ENCODE measurements around the gene TMEM9.

Gene TMEM9

DNA sequence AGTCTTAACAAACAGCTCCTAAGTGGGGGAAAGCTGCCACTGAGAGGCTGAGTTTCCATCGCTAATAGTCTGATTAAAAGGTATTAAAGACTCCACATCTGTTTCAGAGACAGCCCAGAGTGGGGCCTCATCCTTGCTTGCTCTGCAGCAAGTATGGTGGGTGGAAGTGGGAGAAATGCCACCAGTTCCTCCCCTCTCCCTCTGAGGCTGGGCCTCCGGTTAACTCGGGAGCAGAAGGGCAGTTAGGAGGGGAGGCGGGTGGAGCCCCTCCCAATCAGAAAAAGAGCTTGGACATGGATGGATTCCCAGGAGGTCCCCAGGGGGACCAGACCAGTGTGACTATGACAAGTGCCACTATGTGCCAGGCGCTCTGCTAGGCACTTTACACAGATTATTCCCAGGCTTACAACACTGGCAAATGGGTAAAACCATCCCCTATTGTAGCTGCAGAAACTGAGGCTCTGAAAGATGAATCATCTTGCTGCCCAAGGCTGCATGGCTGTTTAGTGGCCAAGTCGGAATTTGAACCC lies 15.9 kb downstream of the TMEM9 start:
- 94 to 96% methylated on average over 3 to 5 of the region's 6 CpGs for WGBS, 2 experiments (ENCODE audit: insufficient coverage in 2 of 2)

GRCh38 chr1:201137579-201138310 lies 16.5 kb downstream of the TMEM9 start:
- H3K9me3 ChIP-seq (ENCODE audit: control insufficient read depth, low read length), result no peaks in the 10 kb centered on the region
- H3K4me3 ChIP-seq (ENCODE audit: extremely low read depth, insufficient read depth, low read length, poor library complexity, severe bottlenecking), result no peak overlapping the region
- no peak overlapping the region for H3K27ac ChIP-seq (ENCODE audit: low read depth, low read length, severe bottlenecking)
- WGBS, 2 experiments (ENCODE audit: insufficient coverage in 2 of 2), result 92 to 100% methylated on average over 3 to 4 of the region's 6 CpGs
- peaks cover 23% of the 10 kb centered on the region for H3K4me1 ChIP-seq (ENCODE audit: control insufficient read depth, insufficient read depth, low read length, poor library complexity, severe bottlenecking)
- H3K36me3 ChIP-seq (ENCODE audit: control insufficient read depth, insufficient read depth, low read length), result peaks cover 77% of the 10 kb centered on the region

More for the DNA sequence above, 15.9 kb downstream of the TMEM9 start:
- Histone ChIP-seq H3K4me1 (ENCODE audit: control insufficient read depth, insufficient read depth, low read length, poor library complexity, severe bottlenecking) (peaks cover 23% of the 10 kb centered on the region), H3K9me3 (ENCODE audit: control insufficient read depth, low read length) (no peaks in the 10 kb centered on the region), H3K4me3 (ENCODE audit: extremely low read depth, insufficient read depth, low read length, poor library complexity, severe bottlenecking) (no peak overlapping the region), H3K27ac (ENCODE audit: low read depth, low read length, severe bottlenecking) (no peak overlapping the region), H3K36me3 (ENCODE audit: control insufficient read depth, insufficient read depth, low read length) (peaks cover 81% of the 10 kb centered on the region)

GRCh38 chr1:201137024-201137392 lies 17.3 kb downstream of the TMEM9 start:
- H3K27ac ChIP-seq (ENCODE audit: low read depth, low read length, severe bottlenecking), result no peak overlapping the region
- peaks cover 23% of the 10 kb centered on the region for H3K4me1 ChIP-seq (ENCODE audit: control insufficient read depth, insufficient read depth, low read length, poor library complexity, severe bottlenecking)
- 97 to 98% methylated on average over 7 of the region's 7 CpGs for WGBS, 2 experiments (ENCODE audit: insufficient coverage in 2 of 2)

DNA sequence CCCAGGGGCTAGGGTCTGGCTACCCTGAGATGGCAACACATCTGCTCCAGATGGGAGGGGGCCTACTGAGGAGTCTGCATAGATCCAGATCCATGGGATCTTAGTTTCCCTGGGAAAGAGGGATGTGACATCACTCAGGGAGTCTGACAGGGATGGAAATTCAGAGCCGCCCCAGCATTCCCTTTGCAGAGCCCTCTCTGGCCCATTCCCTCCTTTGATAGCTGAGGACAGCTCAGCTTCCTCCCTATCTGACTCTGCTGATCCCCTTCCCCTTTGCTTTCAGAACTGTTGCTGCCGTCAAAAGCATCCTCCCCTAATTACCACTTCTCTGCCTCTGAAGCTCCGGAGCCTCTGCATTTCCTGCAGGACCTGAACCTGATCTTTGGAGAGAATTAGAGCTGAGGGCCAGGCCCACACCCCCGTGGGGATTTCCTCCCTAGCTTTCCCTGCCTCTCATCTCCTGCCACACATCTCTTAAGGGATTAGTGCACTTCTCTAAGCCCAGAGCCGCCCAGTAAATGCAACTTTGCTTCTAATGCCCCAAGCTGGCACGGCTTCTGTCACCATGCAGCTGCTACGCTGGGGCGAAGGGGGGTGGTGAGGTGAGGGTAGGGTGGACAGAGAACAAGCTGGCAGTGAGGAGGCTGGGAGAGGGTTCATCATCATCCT lies 17.8 kb downstream of the TMEM9 start:
- Histone ChIP-seq H3K27ac (ENCODE audit: low read depth, low read length, severe bottlenecking) (peak overlapping the region; percentile 10), H3K9me3 (ENCODE audit: control insufficient read depth, low read length) (no peaks in the 10 kb centered on the region), H3K36me3 (ENCODE audit: control insufficient read depth, insufficient read depth, low read length) (peaks cover 66% of the 10 kb centered on the region), H3K4me3 (ENCODE audit: extremely low read depth, insufficient read depth, low read length, poor library complexity, severe bottlenecking) (no peak overlapping the region), H3K4me1 (ENCODE audit: control insufficient read depth, insufficient read depth, low read length, poor library complexity, severe bottlenecking) (peaks cover 23% of the 10 kb centered on the region)
- WGBS, 2 experiments (ENCODE audit: insufficient coverage in 2 of 2), result 96% methylated on average over 7 to 8 of the region's 8 CpGs

More at GRCh38 chr1:201137024-201137392, 17.3 kb downstream of the TMEM9 start:
- no peak overlapping the region for H3K4me3 ChIP-seq (ENCODE audit: extremely low read depth, insufficient read depth, low read length, poor library complexity, severe bottlenecking)
- H3K36me3 ChIP-seq (ENCODE audit: control insufficient read depth, insufficient read depth, low read length), result peaks cover 71% of the 10 kb centered on the region
- no peaks in the 10 kb centered on the region for H3K9me3 ChIP-seq (ENCODE audit: control insufficient read depth, low read length)

DNA sequence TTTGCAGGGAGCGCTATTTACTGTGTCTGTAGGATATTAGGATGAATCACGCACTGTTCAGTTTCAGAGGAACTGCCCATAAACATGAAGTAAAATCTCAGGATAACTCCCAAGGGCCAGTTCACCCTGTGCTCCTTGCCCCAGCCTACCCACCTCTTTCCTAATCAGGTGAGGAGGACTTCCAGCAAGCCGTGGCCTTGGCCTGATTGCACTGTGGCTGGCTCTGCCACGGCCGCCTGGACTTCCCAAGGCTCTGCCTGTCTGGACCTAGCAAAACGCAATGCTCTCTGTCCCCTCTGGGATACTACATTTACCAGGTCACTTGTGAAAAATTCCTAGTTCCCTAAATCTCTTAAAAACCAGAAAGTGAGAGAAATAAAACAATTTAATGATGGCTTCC lies 19.9 kb downstream of the TMEM9 start:
- 91 to 96% methylated on average over 5 to 6 of the region's 6 CpGs for WGBS, 2 experiments (ENCODE audit: insufficient coverage in 2 of 2)
- H3K4me3 ChIP-seq (ENCODE audit: extremely low read depth, insufficient read depth, low read length, poor library complexity, severe bottlenecking), result no peak overlapping the region
- no peaks in the 10 kb centered on the region for H3K9me3 ChIP-seq (ENCODE audit: control insufficient read depth, low read length)
- H3K36me3 ChIP-seq (ENCODE audit: control insufficient read depth, insufficient read depth, low read length), result peaks cover 47% of the 10 kb centered on the region
- no peak overlapping the region for H3K27ac ChIP-seq (ENCODE audit: low read depth, low read length, severe bottlenecking)
- peaks cover 16% of the 10 kb centered on the region for H3K4me1 ChIP-seq (ENCODE audit: control insufficient read depth, insufficient read depth, low read length, poor library complexity, severe bottlenecking)

DNA sequence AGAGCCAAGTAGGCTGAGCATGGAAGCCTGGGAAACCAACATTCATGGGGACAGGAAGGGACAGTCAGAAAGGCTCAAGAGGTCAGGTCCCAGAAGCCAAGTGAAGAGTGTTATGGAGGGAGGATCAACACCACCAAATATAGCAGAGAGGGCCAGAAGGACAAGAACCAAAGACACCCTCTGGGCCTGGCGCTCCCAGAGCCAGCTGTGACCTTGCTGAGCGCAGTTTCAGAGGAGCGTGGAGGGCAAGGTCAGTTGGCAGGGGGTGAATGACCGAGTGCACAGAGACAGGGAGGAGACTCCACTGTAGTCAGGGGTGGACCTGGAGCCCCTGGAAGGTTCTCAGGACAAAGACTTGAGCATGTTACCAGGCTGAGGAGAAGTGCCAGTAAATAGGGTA lies 22.9 kb downstream of the TMEM9 start:
- 72 to 75% methylated on average over 4 of the region's 4 CpGs for WGBS, 2 experiments (ENCODE audit: insufficient coverage in 2 of 2)
- Histone ChIP-seq H3K4me3 (ENCODE audit: extremely low read depth, insufficient read depth, low read length, poor library complexity, severe bottlenecking) (no peak overlapping the region), H3K9me3 (ENCODE audit: control insufficient read depth, low read length) (no peaks in the 10 kb centered on the region)

DNA sequence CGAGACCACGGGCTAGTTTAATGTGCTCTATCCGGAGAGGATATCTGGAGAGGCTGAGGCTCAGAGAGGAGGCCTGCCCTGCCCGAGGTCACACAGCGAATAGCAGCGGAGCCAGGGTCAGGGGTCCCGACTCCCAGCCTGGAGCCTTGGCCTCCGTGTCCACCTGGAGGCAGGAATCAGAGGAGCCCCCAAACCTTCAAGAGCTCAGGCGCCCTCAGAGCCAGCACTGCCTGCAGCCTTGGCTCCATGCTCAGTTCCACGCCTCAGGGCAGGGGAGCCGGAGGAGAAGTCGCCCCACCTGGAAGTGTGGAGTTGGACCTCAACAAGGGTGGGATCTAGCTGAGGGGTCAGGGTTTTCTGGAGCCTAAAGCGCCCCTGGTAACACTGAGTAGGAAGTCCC lies 25.3 kb downstream of the TMEM9 start:
- no peaks in the 10 kb centered on the region for H3K9me3 ChIP-seq (ENCODE audit: control insufficient read depth, low read length)
- no peak overlapping the region for H3K27ac ChIP-seq (ENCODE audit: low read depth, low read length, severe bottlenecking)
- WGBS, 2 experiments (ENCODE audit: insufficient coverage in 2 of 2), result 92 to 94% methylated on average over 9 to 13 of the region's 13 CpGs

More for the DNA sequence above, 22.9 kb downstream of the TMEM9 start:
- no peak overlapping the region for H3K27ac ChIP-seq (ENCODE audit: low read depth, low read length, severe bottlenecking)
- no peaks in the 10 kb centered on the region for H3K4me1 ChIP-seq (ENCODE audit: control insufficient read depth, insufficient read depth, low read length, poor library complexity, severe bottlenecking)
- peaks cover 25% of the 10 kb centered on the region for H3K36me3 ChIP-seq (ENCODE audit: control insufficient read depth, insufficient read depth, low read length)

GRCh38 chr1:201128476-201128875 lies 25.8 kb downstream of the TMEM9 start:
- Histone ChIP-seq H3K36me3 (ENCODE audit: control insufficient read depth, insufficient read depth, low read length) (peaks cover 3% of the 10 kb centered on the region), H3K4me1 (ENCODE audit: control insufficient read depth, insufficient read depth, low read length, poor library complexity, severe bottlenecking) (no peaks in the 10 kb centered on the region), H3K9me3 (ENCODE audit: control insufficient read depth, low read length) (no peaks in the 10 kb centered on the region), H3K4me3 (ENCODE audit: extremely low read depth, insufficient read depth, low read length, poor library complexity, severe bottlenecking) (no peak overlapping the region), H3K27ac (ENCODE audit: low read depth, low read length, severe bottlenecking) (no peak overlapping the region)
- 93 to 98% methylated on average over 4 to 7 of the region's 9 CpGs for WGBS, 2 experiments (ENCODE audit: insufficient coverage in 2 of 2)

More for the DNA sequence above, 25.3 kb downstream of the TMEM9 start:
- H3K36me3 ChIP-seq (ENCODE audit: control insufficient read depth, insufficient read depth, low read length), result peaks cover 3% of the 10 kb centered on the region
- H3K4me1 ChIP-seq (ENCODE audit: control insufficient read depth, insufficient read depth, low read length, poor library complexity, severe bottlenecking), result no peaks in the 10 kb centered on the region
- no peak overlapping the region for H3K4me3 ChIP-seq (ENCODE audit: extremely low read depth, insufficient read depth, low read length, poor library complexity, severe bottlenecking)

- WGBS, 2 experiments (ENCODE audit: insufficient coverage in 2 of 2), result 89 to 90% methylated on average over 10 to 15 of the region's 17 CpGs
- no peak overlapping the region for H3K27ac ChIP-seq (ENCODE audit: low read depth, low read length, severe bottlenecking)
- no peaks in the 10 kb centered on the region for H3K9me3 ChIP-seq (ENCODE audit: control insufficient read depth, low read length)
- H3K4me1 ChIP-seq (ENCODE audit: control insufficient read depth, insufficient read depth, low read length, poor library complexity, severe bottlenecking), result no peaks in the 10 kb centered on the region
- no peak overlapping the region for H3K4me3 ChIP-seq (ENCODE audit: extremely low read depth, insufficient read depth, low read length, poor library complexity, severe bottlenecking)
- no peaks in the 10 kb centered on the region for H3K36me3 ChIP-seq (ENCODE audit: control insufficient read depth, insufficient read depth, low read length)
Measured at GRCh38 chr1:201127755-201128455, 26.4 kb downstream of the TMEM9 start.

- Histone ChIP-seq H3K4me1 (ENCODE audit: control insufficient read depth, insufficient read depth, low read length, poor library complexity, severe bottlenecking) (no peaks in the 10 kb centered on the region), H3K4me3 (ENCODE audit: extremely low read depth, insufficient read depth, low read length, poor library complexity, severe bottlenecking) (no peak within 1 kb of the TSS), H3K27ac (ENCODE audit: low read depth, low read length, severe bottlenecking) (no peak within 1 kb of the TSS), H3K36me3 (ENCODE audit: control insufficient read depth, insufficient read depth, low read length) (no peaks in the 10 kb centered on the region), H3K9me3 (ENCODE audit: control insufficient read depth, low read length) (no peaks in the 10 kb centered on the region)
- 79 to 80% methylated on average over 16 to 21 of the region's 24 CpGs for WGBS, 2 experiments (ENCODE audit: insufficient coverage in 2 of 2)
Measured at GRCh38 chr1:201126832-201127754, 27.2 kb downstream of the TMEM9 start, which contains the start of gene ASCL5. Gene ASCL5 (minus strand): TSS chr1:201127184. CDS start chr1:201115372, 11,812 bp downstream.

Measured in mesodermal cell (in vitro differentiated cells).